GM23338 (cell line): ENCODE measurements around the gene ST3GAL6. TPM values are rescaled to one million over a fixed set of nuclear protein-coding genes. Genes with fewer than 3 reads are reported as not detected.

Experiments
- ATAC-seq: fragments of 200-7000 bp; cut with Tn5 transposase; 3 replicates; pipeline ENCODE4 v1.9.1; 2020
- DNase-seq: peaks from one replicate; pipeline ENCODE4 v3.0.0-alpha.2; 2015; ENCODE audit warnings: low spot score
- H2AFZ ChIP-seq: fragments of 200-600 bp; sonication (generic); 2 replicates; pipeline ENCODE4 v1.8.0; 2016; ENCODE audit warnings: antibody characterized with exemption, mild to moderate bottlenecking, moderate library complexity
- H3F3A ChIP-seq: fragments of 200-600 bp; sonication (generic); replicated peaks from 2 replicates; pipeline ENCODE4 v1.8.0; 2017; ENCODE audit warnings: antibody characterized with exemption, mixed run types, low read depth
- H3K27ac ChIP-seq: fragments of 200-600 bp; sonication (generic); 2 replicates; pipeline ENCODE4 v1.6.1; 2016; ENCODE audit warnings: low read depth
- H3K27me3 ChIP-seq: fragments of 200-600 bp; sonication (generic); 2 replicates; pipeline ENCODE4 v1.8.0; 2016; ENCODE audit warnings: mild to moderate bottlenecking, mixed run types, moderate library complexity; ENCODE audit not compliant: insufficient read depth
- H3K36me3 ChIP-seq: fragments of 200-600 bp; sonication (generic); 2 replicates; pipeline ENCODE4 v1.8.0; 2016; ENCODE audit warnings: mild to moderate bottlenecking; ENCODE audit not compliant: insufficient read depth
- H3K4me1 ChIP-seq: fragments of 200-600 bp; sonication (generic); 2 replicates; pipeline ENCODE4 v1.8.0; 2016; ENCODE audit warnings: mild to moderate bottlenecking, moderate library complexity; ENCODE audit not compliant: insufficient read depth
- H3K4me2 ChIP-seq: fragments of 200-600 bp; sonication (generic); 2 replicates; pipeline ENCODE4 v1.7.1; 2017; ENCODE audit warnings: mixed run types
- H3K4me3 ChIP-seq: fragments of 200-600 bp; sonication (generic); 2 replicates; pipeline ENCODE4 v1.6.1; 2016; ENCODE audit warnings: mixed run types
- H3K79me2 ChIP-seq: fragments of 200-600 bp; sonication (generic); replicated peaks from 2 replicates; pipeline ENCODE4 v1.8.0; 2017; ENCODE audit warnings: mild to moderate bottlenecking; ENCODE audit not compliant: insufficient read depth
- H3K9me2 ChIP-seq: fragments of 200-600 bp; sonication (generic); 2 replicates; pipeline ENCODE4 v1.8.0; 2017; ENCODE audit not compliant: insufficient read depth
- H4K20me1 ChIP-seq: fragments of 200-600 bp; sonication (generic); replicated peaks from 2 replicates; pipeline ENCODE4 v1.8.0; 2017; ENCODE audit warnings: mild to moderate bottlenecking; ENCODE audit not compliant: insufficient read depth
- H3K27ac Mint-ChIP-seq: 2 replicates; pipeline ENCODE4 v1.8.0; 2020; ENCODE audit warnings: inconsistent platforms, mild to moderate bottlenecking, moderate library complexity, mixed read lengths
- H3K27me3 Mint-ChIP-seq: 3 replicates; pipeline ENCODE4 v1.8.0; 2022; ENCODE audit warnings: low read depth, mild to moderate bottlenecking, moderate library complexity, mixed read lengths, inconsistent platforms; ENCODE audit not compliant: insufficient read depth, poor library complexity
- H3K36me3 Mint-ChIP-seq: 3 replicates; pipeline ENCODE4 v1.8.0; 2021; ENCODE audit warnings: low read depth, mild to moderate bottlenecking, inconsistent platforms, moderate library complexity, mixed read lengths
- H3K4me1 Mint-ChIP-seq: 3 replicates; pipeline ENCODE4 v1.8.0; 2020; ENCODE audit warnings: mild to moderate bottlenecking, inconsistent platforms, mixed read lengths
- H3K4me3 Mint-ChIP-seq: 3 replicates; pipeline ENCODE4 v1.8.0; 2021; ENCODE audit warnings: moderate library complexity, mild to moderate bottlenecking, inconsistent platforms, mixed read lengths
- H3K9me3 Mint-ChIP-seq: 3 replicates; pipeline ENCODE4 v1.8.0; 2020; ENCODE audit warnings: moderate library complexity, mild to moderate bottlenecking, inconsistent platforms, mixed read lengths
- CREB1 ChIP-seq: fragments of 250-450 bp; sonication (Bioruptor Pico); IDR thresholded peaks from 2 replicates; pipeline ENCODE4 v1.5.0; 2020; ENCODE audit warnings: low read depth, mild to moderate bottlenecking, moderate library complexity
- CTCF ChIP-seq, 2 experiments: fragments of 200-600 bp in 1 of 2; sonication (generic) in 1 of 2; conservative IDR thresholded peaks; 2 replicates each; pipeline versions ENCODE4 v1.5.1 to v1.6.1; 2016 to 2017; ENCODE audit warnings: antibody characterized with exemption in 2 of 2, low read depth in 2 of 2, mild to moderate bottlenecking in 2 of 2, moderate library complexity in 1 of 2
- ETS1 ChIP-seq: IDR thresholded peaks from 2 replicates; pipeline ENCODE4 v1.6.1; 2016; ENCODE audit warnings: antibody characterized with exemption
- EZH2 ChIP-seq: fragments of 200-600 bp; sonication (generic); IDR thresholded peaks from one replicate; pipeline ENCODE4 v1.8.0; 2017; ENCODE audit warnings: antibody characterized with exemption, mild to moderate bottlenecking, low read depth; ENCODE audit not compliant: unreplicated experiment
- EZH2phosphoT487 ChIP-seq: fragments of 200-600 bp; sonication (generic); IDR thresholded peaks from one replicate; pipeline ENCODE4 v1.8.1; 2018; ENCODE audit warnings: antibody characterized with exemption; ENCODE audit not compliant: unreplicated experiment
- JUNB ChIP-seq: IDR thresholded peaks from one replicate; pipeline ENCODE4 v1.6.1; 2016; ENCODE audit warnings: antibody characterized with exemption; ENCODE audit not compliant: unreplicated experiment
- NANOG ChIP-seq: IDR thresholded peaks from 2 replicates; pipeline ENCODE4 v1.6.1; 2016; ENCODE audit warnings: antibody characterized with exemption, borderline replicate concordance
- POLR2AphosphoS5 ChIP-seq: IDR thresholded peaks from 2 replicates; pipeline ENCODE4 v1.6.1; 2016; ENCODE audit warnings: antibody characterized with exemption, low read depth
- REST ChIP-seq: IDR thresholded peaks from one replicate; pipeline ENCODE4 v1.6.1; 2018; ENCODE audit warnings: antibody characterized with exemption; ENCODE audit not compliant: unreplicated experiment
- STAT1 ChIP-seq: IDR thresholded peaks from one replicate; pipeline ENCODE4 v1.6.1; 2016; ENCODE audit warnings: antibody characterized with exemption; ENCODE audit not compliant: unreplicated experiment
- ZNF114 ChIP-seq: fragments of 250-450 bp; sonication (Bioruptor Pico); IDR thresholded peaks from 2 replicates; pipeline ENCODE4 v1.5.0; 2020; ENCODE audit warnings: mild to moderate bottlenecking, moderate library complexity
- ZNF331 ChIP-seq: fragments of 250-450 bp; sonication (Bioruptor Pico); IDR thresholded peaks from 2 replicates; pipeline ENCODE4 v1.5.0; 2020; ENCODE audit warnings: low read depth, mild to moderate bottlenecking, moderate library complexity
- ZNF462 ChIP-seq: fragments of 250-450 bp; sonication (Bioruptor Pico); IDR thresholded peaks from 2 replicates; pipeline ENCODE4 v1.5.0; 2020; ENCODE audit warnings: mild to moderate bottlenecking, moderate library complexity
- polyA plus RNA-seq: library from polyadenylated mRNA; unstranded; fragments of >200 nt; fragmentation: Nextera tagmentation; extraction: Ambion mirVana; gene quantifications from 2 replicates; pipeline ENCODE4 v1.2.1, GENCODE V29; 2016
- total RNA-seq: library from RNA; depleted of rRNA; stranded (reverse); fragments of >200 nt; shearing (Covaris generic); gene quantifications from 2 replicates; pipeline ENCODE4 v1.2.3, GENCODE V29; 2014

The ST3GAL6 gene
- total and polyA plus RNA-seq, 2 experiments from 2014 or later, result 4.7 to 8.1 TPM

GRCh38 chr3:98776140-98776493 is 13.0 kb downstream of the ST3GAL6 start:
- Histone ChIP-seq H3K4me3 (no peak overlapping the region), H2AFZ (no peak overlapping the region), H3K4me2 (no peak overlapping the region), H3K4me1 (no peaks in the 10 kb centered on the region), H3K36me3 (no peaks in the 10 kb centered on the region), H3K9me2 (no peaks in the 10 kb centered on the region), H3K27me3 (no peaks in the 10 kb centered on the region), H3K79me2 (no peaks in the 10 kb centered on the region), H4K20me1 (no peaks in the 10 kb centered on the region), H3K27ac (no peak overlapping the region), H3F3A (no peaks in the 10 kb centered on the region)
- ATAC-seq (no peak), DNase-seq (no peak)
- H3K4me3 Mint-ChIP-seq, result no peak overlapping the region
- no peak overlapping the region for H3K27ac Mint-ChIP-seq
- H3K9me3 Mint-ChIP-seq, result no peaks in the 10 kb centered on the region
- no peaks in the 10 kb centered on the region for H3K36me3 Mint-ChIP-seq
- no peaks in the 10 kb centered on the region; the same call in 2 of the 3 replicates for H3K4me1 Mint-ChIP-seq
- TF ChIP-seq POLR2AphosphoS5 (no peak), CTCF (conservative IDR thresholded peaks at IDR 0.05; ENCODE audit: low read depth in 2 of 2) (no peak), ZNF462 (no peak), EZH2 (no peak), EZH2phosphoT487 (no peak), NANOG (no peak), JUNB (no peak), STAT1 (no peak), CREB1 (CRISPR knock-in tag) (no peak), ZNF331 (CRISPR knock-in tag) (no peak), ETS1 (no peak), ZNF114 (CRISPR knock-in tag) (no peak), REST (no peak)
- H3K27me3 Mint-ChIP-seq, result no peaks in the 10 kb centered on the region
